ENCODE results near the gene WARS2.

DNA sequence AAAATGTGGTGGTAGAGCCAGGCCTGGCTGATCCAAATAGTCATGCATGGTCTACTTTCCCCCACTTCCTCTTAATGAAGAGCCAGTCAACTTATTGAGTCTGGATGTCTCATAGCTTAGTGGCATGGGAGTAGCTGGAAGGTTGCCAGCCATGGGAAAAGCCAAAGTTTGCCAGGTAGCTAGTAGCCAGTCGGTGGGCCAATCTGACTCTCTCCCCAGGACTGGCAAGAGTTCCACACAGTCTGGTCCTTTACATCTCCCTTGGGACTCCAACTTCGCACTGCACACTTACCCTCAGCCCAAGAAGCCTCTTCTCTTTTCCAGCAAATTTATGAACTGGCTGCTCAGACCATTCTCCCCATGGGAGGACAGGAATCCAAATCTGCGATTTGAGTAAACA is 8.3 kb downstream of the WARS2 start:
- TF ChIP-seq, protein P1, sequence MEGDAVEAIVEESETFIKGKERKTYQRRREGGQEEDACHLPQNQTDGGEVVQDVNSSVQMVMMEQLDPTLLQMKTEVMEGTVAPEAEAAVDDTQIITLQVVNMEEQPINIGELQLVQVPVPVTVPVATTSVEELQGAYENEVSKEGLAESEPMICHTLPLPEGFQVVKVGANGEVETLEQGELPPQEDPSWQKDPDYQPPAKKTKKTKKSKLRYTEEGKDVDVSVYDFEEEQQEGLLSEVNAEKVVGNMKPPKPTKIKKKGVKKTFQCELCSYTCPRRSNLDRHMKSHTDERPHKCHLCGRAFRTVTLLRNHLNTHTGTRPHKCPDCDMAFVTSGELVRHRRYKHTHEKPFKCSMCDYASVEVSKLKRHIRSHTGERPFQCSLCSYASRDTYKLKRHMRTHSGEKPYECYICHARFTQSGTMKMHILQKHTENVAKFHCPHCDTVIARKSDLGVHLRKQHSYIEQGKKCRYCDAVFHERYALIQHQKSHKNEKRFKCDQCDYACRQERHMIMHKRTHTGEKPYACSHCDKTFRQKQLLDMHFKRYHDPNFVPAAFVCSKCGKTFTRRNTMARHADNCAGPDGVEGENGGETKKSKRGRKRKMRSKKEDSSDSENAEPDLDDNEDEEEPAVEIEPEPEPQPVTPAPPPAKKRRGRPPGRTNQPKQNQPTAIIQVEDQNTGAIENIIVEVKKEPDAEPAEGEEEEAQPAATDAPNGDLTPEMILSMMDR (conservative IDR thresholded peaks at IDR 0.05; ENCODE audit: low read depth, low read length): no peak
- no peak for TF ChIP-seq EZH2 (IDR thresholded peaks at IDR 0.05; ENCODE audit: low read length, unreplicated experiment)

Measured in PC-3 (cell line).